MCF 10A (cell line): ENCODE measurements around the gene TPRN. TPM values are rescaled to one million over a fixed set of nuclear protein-coding genes. Genes with fewer than 3 reads are reported as not detected.

ENCODE experiments used
- BruUV-seq: library from RNA; stranded (reverse); fragments of 400-500 nt; replicated peaks from 2 replicates; lab custom pipeline; 2021; lab: Mats Ljungman, UMichigan
- CTCF ChIA-PET: fragments of 300-600 bp; sonication (Branson Sonifier 250); formaldehyde crosslinking; extraction: SDS; loops from one replicate; lab custom pipeline; 2021; ENCODE audit warnings: antibody characterized with exemption, inconsistent platforms; lab: Yijun Ruan, JAX
- POLR2A ChIA-PET: fragments of 300-600, 350-650 bp; sonication (Branson Sonifier 250); formaldehyde crosslinking; extraction: SDS; loops from one replicate; lab custom pipeline; 2020; ENCODE audit warnings: antibody characterized with exemption, inconsistent platforms; lab: Yijun Ruan, JAX
- DNase-seq: peaks from one replicate; pipeline ENCODE4 v3.0.0-alpha.2; 2018; ENCODE audit not compliant: unreplicated experiment
- H3K27ac Mint-ChIP-seq: one replicate; pipeline ENCODE4 v1.8.0; 2022; ENCODE audit warnings: mild to moderate bottlenecking, low read depth, mixed read lengths; ENCODE audit not compliant: unreplicated experiment
- H3K27me3 Mint-ChIP-seq: one replicate; pipeline ENCODE4 v1.8.0; 2022; ENCODE audit warnings: mixed read lengths; ENCODE audit not compliant: insufficient read depth, unreplicated experiment
- H3K36me3 Mint-ChIP-seq: one replicate; pipeline ENCODE4 v1.8.0; 2022; ENCODE audit warnings: mild to moderate bottlenecking, moderate library complexity, mixed read lengths; ENCODE audit not compliant: insufficient read depth, unreplicated experiment
- H3K4me1 Mint-ChIP-seq: one replicate; pipeline ENCODE4 v1.8.0; 2022; ENCODE audit warnings: mixed read lengths; ENCODE audit not compliant: insufficient read depth, unreplicated experiment
- H3K4me3 Mint-ChIP-seq: one replicate; pipeline ENCODE4 v1.8.0; 2022; ENCODE audit warnings: mild to moderate bottlenecking, moderate library complexity, mixed read lengths; ENCODE audit not compliant: unreplicated experiment
- H3K9me3 Mint-ChIP-seq: one replicate; pipeline ENCODE4 v1.8.0; 2022; ENCODE audit warnings: mixed read lengths; ENCODE audit not compliant: unreplicated experiment
- CTCF ChIP-seq: fragments of 200-600 bp; IDR thresholded peaks from one replicate; pipeline ENCODE4 v1.8.0; 2022; ENCODE audit warnings: antibody characterized with exemption, mild to moderate bottlenecking; ENCODE audit not compliant: unreplicated experiment
- intact Hi-C: fragments of 100-400 bp; cut with micrococcal nuclease; formaldehyde crosslinking; loops from 2 replicates; pipeline ENCODE4 v1.14.1; 2022
- total RNA-seq: library from RNA; stranded (reverse); gene quantifications from 2 replicates; pipeline ENCODE4 v1.2.3, GENCODE V29; 2022

The TPRN gene
- total RNA-seq, 1 experiment from 2014 or later, result 13.4 TPM

- Mint-ChIP-seq H3K9me3 (no peaks in the 10 kb centered on the region), H3K4me1 (no peaks in the 10 kb centered on the region), H3K27me3 (peaks cover 1% of the 10 kb centered on the region), H3K36me3 (no peaks in the 10 kb centered on the region), H3K27ac (no peak overlapping the region), H3K4me3 (no peak overlapping the region)
- intact Hi-C loops, result no loop called here
- BruUV-seq, result no TSS peak
- DNase-seq, result no peak
- no peak for TF ChIP-seq CTCF
- ChIA-PET CTCF (interaction anchor here (0.5 to 0.6 kb wide), 2 partner anchors 23 to 476 kb away, joined by 3 to 4 read pairs; no protein-coding TSS in a partner anchor), POLR2A (no interaction called here)
These were observed 52.8 kb downstream of the TPRN start for GRCh38 chr9:137147793-137148160.

GRCh38 chr9:137147091-137147792, 53.3 kb downstream of the TPRN start:
- DNase-seq, result no peak
- Mint-ChIP-seq H3K36me3 (no peaks in the 10 kb centered on the region), H3K27ac (no peak overlapping the region), H3K9me3 (no peaks in the 10 kb centered on the region), H3K4me3 (no peak overlapping the region), H3K27me3 (peaks cover 6% of the 10 kb centered on the region), H3K4me1 (no peaks in the 10 kb centered on the region)
- intact Hi-C loops, result no loop called here
- no TSS peak for BruUV-seq
- CTCF ChIA-PET, result interaction anchor here (0.5 kb wide), 1 partner anchor 24 kb away, joined by 3 read pairs; no protein-coding TSS in a partner anchor
- POLR2A ChIA-PET, result no interaction called here
- TF ChIP-seq CTCF, result no peak

- Mint-ChIP-seq H3K27ac (no peak overlapping the region), H3K36me3 (no peaks in the 10 kb centered on the region), H3K4me1 (no peaks in the 10 kb centered on the region), H3K9me3 (no peaks in the 10 kb centered on the region), H3K27me3 (peaks cover 14% of the 10 kb centered on the region), H3K4me3 (no peak overlapping the region)
- DNase-seq, result no peak
- BruUV-seq, result no TSS peak
- CTCF ChIA-PET, result no interaction called here
- no peak for TF ChIP-seq CTCF
- POLR2A ChIA-PET, result interaction anchor here (0.5 kb wide), 1 partner anchor 16 kb away, joined by 3 read pairs; no protein-coding TSS in a partner anchor
- intact Hi-C loops, result no loop called here
These were observed 54.0 kb downstream of the TPRN start for GRCh38 chr9:137146527-137146918.

- Mint-ChIP-seq H3K4me1 (no peaks in the 10 kb centered on the region), H3K4me3 (no peak overlapping the region), H3K36me3 (no peaks in the 10 kb centered on the region), H3K9me3 (no peaks in the 10 kb centered on the region), H3K27ac (no peak overlapping the region), H3K27me3 (peaks cover 14% of the 10 kb centered on the region)
- intact Hi-C loops, result no loop called here
- CTCF ChIA-PET, result no interaction called here
- TF ChIP-seq CTCF, result no peak
- POLR2A ChIA-PET, result interaction anchor here (0.5 kb wide), 1 partner anchor 15 kb away, joined by 3 read pairs; no protein-coding TSS in a partner anchor
- no TSS peak for BruUV-seq
- DNase-seq, result no peak
These were observed 54.6 kb downstream of the TPRN start for GRCh38 chr9:137145731-137146526.
